ENCODE data around the gene PFN4. TPM values are rescaled to one million over a fixed set of nuclear protein-coding genes. Genes with fewer than 3 reads are reported as not detected.

Gene PFN4
- total RNA-seq, 1 experiment from 2014 or later = not detected

GRCh38 chr2:24102677-24103076 lies 20.5 kb downstream of the PFN4 start:
- CTCF ChIA-PET = interaction anchor here (2.0 kb wide), 1 partner anchor 18 kb away, joined by 8 read pairs; the partner anchor contains the start of gene TP53I3
- intact Hi-C loops (cut with micrococcal nuclease) = no loop called here
- Histone ChIP-seq H3K36me3 (ENCODE audit: control insufficient read depth in 1 of 2, insufficient read depth in 2 of 2, low read length in 2 of 2) (no peaks in the 10 kb centered on the region), H3K27ac (ENCODE audit: low read depth, low read length) (no peak overlapping the region), H4K20me1 (ENCODE audit: insufficient read depth) (no peaks in the 10 kb centered on the region), H3K9me3 (ENCODE audit: control insufficient read depth in 1 of 2, insufficient read depth in 1 of 2, low read depth in 1 of 2, low read length in 2 of 2) (no peaks in the 10 kb centered on the region), H3K4me2 (ENCODE audit: low read length) (no peak overlapping the region), H2AFZ (ENCODE audit: low read depth, low read length, poor library complexity, severe bottlenecking) (no peak overlapping the region), H3K9ac (ENCODE audit: low read length) (no peak overlapping the region), H3K4me1 (ENCODE audit: control insufficient read depth in 1 of 2, insufficient read depth in 2 of 2, low read length in 2 of 2) (no peaks in the 10 kb centered on the region), H3K9me2 (ENCODE audit: insufficient read depth) (no peaks in the 10 kb centered on the region), H3K27me3 (ENCODE audit: insufficient read depth, low read length) (no peaks in the 10 kb centered on the region), H3K4me3 (replicated peaks in 1 of 2; ENCODE audit: low read depth in 1 of 2, low read length in 2 of 2) (no peak overlapping the region), H3K79me2 (ENCODE audit: insufficient read depth, low read length) (no peaks in the 10 kb centered on the region)
- DNase-seq (ENCODE audit: low read depth, low spot score) = no peak
- TF ChIP-seq SP1 (IDR thresholded peaks at IDR 0.05; ENCODE audit: low read depth) (no peak), ZBTB33 (IDR thresholded peaks at IDR 0.05; ENCODE audit: extremely low read depth, insufficient replicate concordance, low read length) (no peak), CEBPB (IDR thresholded peaks at IDR 0.05; ENCODE audit: low read depth) (no peak), ZFX (IDR thresholded peaks at IDR 0.05) (no peak), ELF1 (IDR thresholded peaks at IDR 0.05; ENCODE audit: borderline replicate concordance, low read depth) (no peak), EGR1 (IDR thresholded peaks at IDR 0.05; ENCODE audit: low read depth) (no peak), YY1 (IDR thresholded peaks at IDR 0.05; ENCODE audit: extremely low read depth, insufficient replicate concordance, low read depth, low read length) (no peak), EZH2phosphoT487 (IDR thresholded peaks at IDR 0.05; ENCODE audit: borderline replicate concordance) (no peak), SIN3A (IDR thresholded peaks at IDR 0.05; ENCODE audit: low read depth) (no peak), POLR2A (IDR thresholded peaks at IDR 0.05; ENCODE audit: borderline replicate concordance, extremely low read depth, insufficient read depth, insufficient read length) (no peak), CBX3 (IDR thresholded peaks at IDR 0.05; ENCODE audit: low read depth) (no peak), EZH2 (IDR thresholded peaks at IDR 0.05) (no peak), JUND (IDR thresholded peaks at IDR 0.05) (no peak), ZNF274 (IDR thresholded peaks at IDR 0.05; ENCODE audit: low read depth, low read length) (no peak)
- TF ChIP-seq, protein P1, sequence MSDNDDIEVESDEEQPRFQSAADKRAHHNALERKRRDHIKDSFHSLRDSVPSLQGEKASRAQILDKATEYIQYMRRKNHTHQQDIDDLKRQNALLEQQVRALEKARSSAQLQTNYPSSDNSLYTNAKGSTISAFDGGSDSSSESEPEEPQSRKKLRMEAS (IDR thresholded peaks at IDR 0.05) = no peak
- TF ChIP-seq, protein P2, sequence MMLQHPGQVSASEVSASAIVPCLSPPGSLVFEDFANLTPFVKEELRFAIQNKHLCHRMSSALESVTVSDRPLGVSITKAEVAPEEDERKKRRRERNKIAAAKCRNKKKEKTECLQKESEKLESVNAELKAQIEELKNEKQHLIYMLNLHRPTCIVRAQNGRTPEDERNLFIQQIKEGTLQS (IDR thresholded peaks at IDR 0.05) = no peak
- POLR2A ChIA-PET = no interaction called here
- no TSS peak for BruUV-seq (replicated peaks)
- no peak for ATAC-seq
- RAD21 ChIA-PET (ENCODE audit: low non-redundant PET in 1 of 2, low total read pairs in 2 of 2, uncharacterized antibody in 2 of 2, unreplicated experiment in 2 of 2) = no interaction called here

Measured in HCT116 (cell line).